Neural cell (in vitro differentiated cells): ENCODE results near the gene CFAP221. TPM values are rescaled to one million over a fixed set of nuclear protein-coding genes. Genes with fewer than 3 reads are reported as not detected.

Experiments
- H2AFZ ChIP-seq: fragments of 200-600, 300-800 bp; sonication (generic), shearing (Covaris generic); 2 replicates; pipeline ENCODE4 v1.6.0; 2014; ENCODE audit warnings: low read depth, mild to moderate bottlenecking, antibody characterized with exemption, low read length, moderate library complexity
- H3F3A ChIP-seq: fragments of 200-600 bp; shearing (Covaris generic); 2 replicates; pipeline ENCODE4 v1.6.1; 2016; ENCODE audit warnings: mild to moderate bottlenecking, moderate library complexity, mixed read lengths, antibody characterized with exemption, low read length; ENCODE audit not compliant: insufficient read depth, poor library complexity, severe bottlenecking
- H3K27ac ChIP-seq: fragments of 200-600, 300-800 bp; sonication (generic), shearing (Covaris generic); 2 replicates; pipeline ENCODE4 v1.5.1; 2014; ENCODE audit warnings: mild to moderate bottlenecking, low read length, moderate library complexity
- H3K27me3 ChIP-seq: fragments of 300-800, 200-600 bp; sonication (generic), shearing (Covaris generic); 2 replicates; pipeline ENCODE4 v1.6.0; 2014; ENCODE audit warnings: mild to moderate bottlenecking, low read depth, low read length, moderate library complexity; ENCODE audit not compliant: insufficient read depth
- H3K36me3 ChIP-seq: fragments of 300-800, 200-600 bp; sonication (generic), shearing (Covaris generic); 2 replicates; pipeline ENCODE4 v1.5.1; 2014; ENCODE audit warnings: mild to moderate bottlenecking, antibody characterized with exemption, low read length, moderate library complexity; ENCODE audit not compliant: insufficient read depth
- H3K4me2 ChIP-seq: fragments of 300-800, 200-600 bp; sonication (generic), shearing (Covaris generic); 2 replicates; pipeline ENCODE4 v1.6.0; 2014; ENCODE audit warnings: mild to moderate bottlenecking, low read length
- H3K4me3 ChIP-seq: fragments of 300-800, 200-600 bp; sonication (generic), shearing (Covaris generic); 2 replicates; pipeline ENCODE4 v1.5.1; 2014; ENCODE audit warnings: mild to moderate bottlenecking, low read length, moderate library complexity
- H3K79me2 ChIP-seq: fragments of 200-600 bp; shearing (Covaris generic); replicated peaks from 2 replicates; pipeline ENCODE4 v1.6.0; 2014; ENCODE audit warnings: mild to moderate bottlenecking, low read length, moderate library complexity; ENCODE audit not compliant: insufficient read depth
- H3K9ac ChIP-seq: fragments of 300-800, 200-600 bp; sonication (generic), shearing (Covaris generic); 2 replicates; pipeline ENCODE4 v1.6.1; 2016; ENCODE audit warnings: mild to moderate bottlenecking, low read length, mixed read lengths
- H3K9me2 ChIP-seq: fragments of 200-600 bp; shearing (Covaris generic); 2 replicates; pipeline ENCODE4 v1.6.1; 2016; ENCODE audit warnings: mild to moderate bottlenecking, low read length, mixed read lengths; ENCODE audit not compliant: insufficient read depth
- H3K9me3 ChIP-seq: fragments of 200-600, 300-800 bp; sonication (generic), shearing (Covaris generic); 2 replicates; pipeline ENCODE4 v1.6.1; 2016; ENCODE audit warnings: mild to moderate bottlenecking, mixed run types, low read length, moderate library complexity, mixed read lengths
- H4K20me1 ChIP-seq: fragments of 200-600 bp; shearing (Covaris generic); 2 replicates; pipeline ENCODE4 v1.6.1; 2016; ENCODE audit warnings: mild to moderate bottlenecking, mixed run types; ENCODE audit not compliant: insufficient read depth
- EP300 ChIP-seq: fragments of 450-650 bp; conservative IDR thresholded peaks from 2 replicates; pipeline ENCODE4 v1.6.1; 2014; ENCODE audit warnings: antibody characterized with exemption, mild to moderate bottlenecking, moderate library complexity; ENCODE audit not compliant: poor library complexity, severe bottlenecking
- EZH2 ChIP-seq: fragments of 200-600, 300-800 bp; shearing (Covaris generic), sonication (generic); IDR thresholded peaks from 2 replicates; pipeline ENCODE4 v1.6.1; 2014; ENCODE audit warnings: antibody characterized with exemption, low read length, borderline replicate concordance, mild to moderate bottlenecking; ENCODE audit not compliant: insufficient read depth, poor library complexity, severe bottlenecking
- MXI1 ChIP-seq: fragments of 450-650 bp; conservative IDR thresholded peaks from 2 replicates; pipeline ENCODE4 v1.6.1; 2014; ENCODE audit warnings: antibody characterized with exemption, mild to moderate bottlenecking; ENCODE audit not compliant: poor library complexity, severe bottlenecking
- POLR2AphosphoS5 ChIP-seq: IDR thresholded peaks from 2 replicates; pipeline ENCODE4 v1.6.1; 2012
- RAD21 ChIP-seq: fragments of 450-650 bp; conservative IDR thresholded peaks from 2 replicates; pipeline ENCODE4 v1.6.1; 2014; ENCODE audit warnings: antibody characterized with exemption, mild to moderate bottlenecking, moderate library complexity
- SMC3 ChIP-seq: fragments of 450-650 bp; conservative IDR thresholded peaks from 2 replicates; pipeline ENCODE4 v1.6.1; 2014; ENCODE audit warnings: antibody characterized with exemption, mild to moderate bottlenecking, moderate library complexity; ENCODE audit not compliant: poor library complexity
- TAF1 ChIP-seq: IDR thresholded peaks from 2 replicates; pipeline ENCODE4 v1.6.1; 2012; ENCODE audit warnings: low read depth
- polyA plus RNA-seq: library from polyadenylated mRNA; depleted of rRNA; stranded (reverse); fragments of >200 nt; gene quantifications from 2 replicates; pipeline ENCODE4 v1.2.3, GENCODE V29; 2014
- TF ChIP-seq, protein P1 (sequence below): fragments of 450-650 bp; IDR thresholded peaks from 2 replicates; pipeline ENCODE4 v1.5.1; 2014; ENCODE audit warnings: antibody characterized with exemption, mild to moderate bottlenecking, moderate library complexity; ENCODE audit not compliant: poor library complexity, severe bottlenecking
- TF ChIP-seq, protein P2 (sequence below): IDR thresholded peaks from 2 replicates; pipeline ENCODE4 v1.6.1; 2012; ENCODE audit warnings: borderline replicate concordance

The CFAP221 gene
- polyA plus RNA-seq, 1 donor from 2014 or later = 7.0 TPM

DNA sequence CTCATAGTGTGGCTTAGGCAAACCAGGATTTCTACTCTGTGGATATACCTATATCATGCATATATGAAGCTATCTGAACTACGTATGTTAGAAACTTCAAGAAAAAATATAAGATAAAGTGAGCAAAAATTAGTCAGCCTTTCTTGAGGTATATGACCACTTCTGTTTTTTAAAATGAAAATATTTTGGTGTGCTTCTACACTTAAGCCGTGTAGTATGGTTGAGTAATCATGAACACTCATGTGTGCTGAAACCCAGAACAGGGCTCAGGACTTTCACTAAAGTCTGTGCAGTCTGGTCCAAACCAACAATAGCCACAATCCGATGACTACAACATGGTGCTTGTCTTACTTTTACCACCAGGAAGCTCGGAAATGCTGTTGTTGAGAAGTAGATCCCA lies 85.9 kb downstream of the CFAP221 start:
- Histone ChIP-seq H3K9ac (no peak overlapping the region), H3F3A (no peaks in the 10 kb centered on the region), H3K27me3 (no peaks in the 10 kb centered on the region), H3K9me2 (no peaks in the 10 kb centered on the region), H2AFZ (no peak overlapping the region), H3K4me3 (no peak overlapping the region), H4K20me1 (no peaks in the 10 kb centered on the region), H3K36me3 (no peaks in the 10 kb centered on the region), H3K79me2 (no peaks in the 10 kb centered on the region), H3K4me2 (no peak overlapping the region), H3K9me3 (no peaks in the 10 kb centered on the region), H3K27ac (no peak overlapping the region)
- TF ChIP-seq POLR2AphosphoS5 (no peak), RAD21 (no peak), MXI1 (no peak), TAF1 (no peak), EP300 (no peak), EZH2 (no peak), SMC3 (no peak)
- TF ChIP-seq, protein P1, sequence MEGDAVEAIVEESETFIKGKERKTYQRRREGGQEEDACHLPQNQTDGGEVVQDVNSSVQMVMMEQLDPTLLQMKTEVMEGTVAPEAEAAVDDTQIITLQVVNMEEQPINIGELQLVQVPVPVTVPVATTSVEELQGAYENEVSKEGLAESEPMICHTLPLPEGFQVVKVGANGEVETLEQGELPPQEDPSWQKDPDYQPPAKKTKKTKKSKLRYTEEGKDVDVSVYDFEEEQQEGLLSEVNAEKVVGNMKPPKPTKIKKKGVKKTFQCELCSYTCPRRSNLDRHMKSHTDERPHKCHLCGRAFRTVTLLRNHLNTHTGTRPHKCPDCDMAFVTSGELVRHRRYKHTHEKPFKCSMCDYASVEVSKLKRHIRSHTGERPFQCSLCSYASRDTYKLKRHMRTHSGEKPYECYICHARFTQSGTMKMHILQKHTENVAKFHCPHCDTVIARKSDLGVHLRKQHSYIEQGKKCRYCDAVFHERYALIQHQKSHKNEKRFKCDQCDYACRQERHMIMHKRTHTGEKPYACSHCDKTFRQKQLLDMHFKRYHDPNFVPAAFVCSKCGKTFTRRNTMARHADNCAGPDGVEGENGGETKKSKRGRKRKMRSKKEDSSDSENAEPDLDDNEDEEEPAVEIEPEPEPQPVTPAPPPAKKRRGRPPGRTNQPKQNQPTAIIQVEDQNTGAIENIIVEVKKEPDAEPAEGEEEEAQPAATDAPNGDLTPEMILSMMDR = no peak
- TF ChIP-seq, protein P2, sequence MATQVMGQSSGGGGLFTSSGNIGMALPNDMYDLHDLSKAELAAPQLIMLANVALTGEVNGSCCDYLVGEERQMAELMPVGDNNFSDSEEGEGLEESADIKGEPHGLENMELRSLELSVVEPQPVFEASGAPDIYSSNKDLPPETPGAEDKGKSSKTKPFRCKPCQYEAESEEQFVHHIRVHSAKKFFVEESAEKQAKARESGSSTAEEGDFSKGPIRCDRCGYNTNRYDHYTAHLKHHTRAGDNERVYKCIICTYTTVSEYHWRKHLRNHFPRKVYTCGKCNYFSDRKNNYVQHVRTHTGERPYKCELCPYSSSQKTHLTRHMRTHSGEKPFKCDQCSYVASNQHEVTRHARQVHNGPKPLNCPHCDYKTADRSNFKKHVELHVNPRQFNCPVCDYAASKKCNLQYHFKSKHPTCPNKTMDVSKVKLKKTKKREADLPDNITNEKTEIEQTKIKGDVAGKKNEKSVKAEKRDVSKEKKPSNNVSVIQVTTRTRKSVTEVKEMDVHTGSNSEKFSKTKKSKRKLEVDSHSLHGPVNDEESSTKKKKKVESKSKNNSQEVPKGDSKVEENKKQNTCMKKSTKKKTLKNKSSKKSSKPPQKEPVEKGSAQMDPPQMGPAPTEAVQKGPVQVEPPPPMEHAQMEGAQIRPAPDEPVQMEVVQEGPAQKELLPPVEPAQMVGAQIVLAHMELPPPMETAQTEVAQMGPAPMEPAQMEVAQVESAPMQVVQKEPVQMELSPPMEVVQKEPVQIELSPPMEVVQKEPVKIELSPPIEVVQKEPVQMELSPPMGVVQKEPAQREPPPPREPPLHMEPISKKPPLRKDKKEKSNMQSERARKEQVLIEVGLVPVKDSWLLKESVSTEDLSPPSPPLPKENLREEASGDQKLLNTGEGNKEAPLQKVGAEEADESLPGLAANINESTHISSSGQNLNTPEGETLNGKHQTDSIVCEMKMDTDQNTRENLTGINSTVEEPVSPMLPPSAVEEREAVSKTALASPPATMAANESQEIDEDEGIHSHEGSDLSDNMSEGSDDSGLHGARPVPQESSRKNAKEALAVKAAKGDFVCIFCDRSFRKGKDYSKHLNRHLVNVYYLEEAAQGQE = no peak

DNA sequence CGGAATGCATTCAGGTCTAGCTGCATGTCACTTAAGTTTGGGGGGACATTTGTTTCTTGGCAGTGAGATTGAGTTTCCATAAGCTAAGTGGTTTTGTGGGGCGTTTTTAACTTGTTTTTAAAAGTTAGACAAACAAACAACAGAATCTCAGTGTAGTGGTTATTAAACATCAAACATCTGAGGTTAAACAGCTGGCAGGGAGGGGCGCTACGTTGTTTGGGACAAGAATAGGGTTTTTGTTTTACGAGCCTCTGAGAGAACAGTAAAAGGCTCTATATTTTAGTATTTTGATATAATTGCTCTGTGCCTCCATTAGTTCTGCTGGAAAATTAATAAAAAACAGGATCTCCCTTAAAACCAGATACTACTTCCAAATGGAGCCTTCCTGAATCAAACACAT lies 93.1 kb downstream of the CFAP221 start:
- Histone ChIP-seq H3K9ac (no peak overlapping the region), H3K9me2 (no peaks in the 10 kb centered on the region), H3K27ac (no peak overlapping the region), H4K20me1 (no peaks in the 10 kb centered on the region), H3K9me3 (no peaks in the 10 kb centered on the region), H3F3A (no peaks in the 10 kb centered on the region), H2AFZ (no peak overlapping the region), H3K27me3 (no peaks in the 10 kb centered on the region), H3K36me3 (no peaks in the 10 kb centered on the region), H3K4me2 (no peak overlapping the region), H3K79me2 (no peaks in the 10 kb centered on the region), H3K4me3 (no peak overlapping the region)
- TF ChIP-seq MXI1 = no peak
- TF ChIP-seq, protein P1 = no peak
- TF ChIP-seq SMC3 = no peak
- no peak for TF ChIP-seq TAF1
- no peak for TF ChIP-seq EP300
- no peak for TF ChIP-seq POLR2AphosphoS5
- TF ChIP-seq, protein P2 = no peak
- no peak for TF ChIP-seq RAD21
- TF ChIP-seq EZH2 = no peak
